ENCODE measurements around the gene SLC22A5.
"Not testable (repeated sequence)": the region's sequence is repeated elsewhere in the genome, so short reads cannot be mapped to it uniquely, and the experiment has no call there.

Gene SLC22A5

GRCh38 chr5:132387640-132388117 lies 18.2 kb downstream of the SLC22A5 start:
- no peak for DNase-seq (ENCODE audit: low read depth in 2 of 2)

GRCh38 chr5:132388244-132389050 lies 18.9 kb downstream of the SLC22A5 start:
- DNase-seq (ENCODE audit: low read depth in 2 of 2), result no peak

DNA sequence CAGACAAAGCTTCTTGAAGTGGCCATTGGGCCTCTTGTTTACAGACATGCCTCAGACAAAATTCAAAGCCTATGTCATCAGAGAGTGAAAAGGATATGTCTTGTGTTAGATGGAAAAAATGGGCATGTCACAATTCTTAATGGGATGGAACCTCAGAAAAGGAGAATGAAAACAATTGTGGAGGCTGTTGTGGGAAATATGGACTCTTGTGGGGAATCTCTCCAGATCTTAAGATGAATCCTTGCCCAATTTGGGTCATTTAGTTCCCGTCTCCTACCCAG lies 19.5 kb downstream of the SLC22A5 start:
- no peak for DNase-seq (ENCODE audit: low read depth in 2 of 2)

DNA sequence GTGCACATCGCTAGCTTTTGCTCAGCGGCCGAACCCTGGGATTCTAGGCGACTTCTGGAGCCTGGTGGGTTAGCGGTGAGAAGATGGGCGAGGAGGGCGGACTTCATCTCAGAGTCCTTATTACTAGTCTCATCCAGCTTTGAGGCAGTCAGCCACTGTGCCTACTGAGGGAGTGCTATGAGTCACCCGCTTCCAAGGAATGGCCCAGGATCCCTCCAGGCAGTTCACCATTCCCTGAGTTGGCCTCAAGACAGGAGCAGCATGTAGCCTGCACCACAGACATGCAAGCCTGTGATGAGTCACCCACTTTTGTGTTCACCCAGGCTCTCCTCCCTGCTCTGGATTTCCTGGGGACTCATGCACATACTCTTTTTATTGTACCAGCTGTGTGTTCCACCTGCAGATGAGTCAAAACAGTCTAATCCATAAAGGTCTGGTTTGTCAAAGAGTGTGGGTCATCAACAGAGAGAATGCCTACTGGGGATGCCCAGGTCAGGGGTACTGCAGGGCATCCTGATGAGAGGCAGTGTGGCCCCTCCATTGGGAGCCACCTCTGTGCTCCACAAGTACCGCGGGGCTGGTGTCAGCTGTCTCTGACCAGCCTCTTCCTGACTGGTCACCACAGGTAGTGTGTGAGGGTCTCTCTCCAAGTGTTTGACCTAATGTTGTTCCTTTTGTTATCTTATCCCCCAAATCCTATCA lies 20.2 kb downstream of the SLC22A5 start:
- no peak for DNase-seq (ENCODE audit: low read depth in 2 of 2)

DNA sequence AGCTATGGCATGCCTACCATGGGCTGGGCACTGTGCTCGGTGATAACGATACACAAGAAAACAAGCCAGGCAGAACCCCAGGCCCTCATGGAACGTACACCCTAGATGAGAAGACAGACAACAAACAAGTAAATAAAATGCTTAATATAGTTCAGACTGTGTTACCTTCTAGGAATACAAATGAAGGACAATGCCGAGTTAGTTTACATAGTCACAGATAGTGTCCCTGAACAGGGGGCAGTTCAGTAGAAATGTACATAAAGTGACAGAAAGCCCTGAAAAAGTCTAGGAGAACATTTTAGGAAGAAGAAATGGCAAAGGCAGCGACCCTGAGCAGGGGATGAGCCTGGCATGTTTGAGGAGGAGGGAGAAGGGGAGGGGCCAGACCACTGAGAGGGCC lies 21.7 kb downstream of the SLC22A5 start:
- DNase-seq (ENCODE audit: low read depth in 2 of 2), result no peak

- no peak for DNase-seq (ENCODE audit: low read depth in 2 of 2)
Observed at GRCh38 chr5:132391870-132392269, 22.4 kb downstream of the SLC22A5 start.

GRCh38 chr5:132392411-132392810 lies 22.9 kb downstream of the SLC22A5 start:
- no peak for DNase-seq (ENCODE audit: low read depth in 2 of 2)

DNA sequence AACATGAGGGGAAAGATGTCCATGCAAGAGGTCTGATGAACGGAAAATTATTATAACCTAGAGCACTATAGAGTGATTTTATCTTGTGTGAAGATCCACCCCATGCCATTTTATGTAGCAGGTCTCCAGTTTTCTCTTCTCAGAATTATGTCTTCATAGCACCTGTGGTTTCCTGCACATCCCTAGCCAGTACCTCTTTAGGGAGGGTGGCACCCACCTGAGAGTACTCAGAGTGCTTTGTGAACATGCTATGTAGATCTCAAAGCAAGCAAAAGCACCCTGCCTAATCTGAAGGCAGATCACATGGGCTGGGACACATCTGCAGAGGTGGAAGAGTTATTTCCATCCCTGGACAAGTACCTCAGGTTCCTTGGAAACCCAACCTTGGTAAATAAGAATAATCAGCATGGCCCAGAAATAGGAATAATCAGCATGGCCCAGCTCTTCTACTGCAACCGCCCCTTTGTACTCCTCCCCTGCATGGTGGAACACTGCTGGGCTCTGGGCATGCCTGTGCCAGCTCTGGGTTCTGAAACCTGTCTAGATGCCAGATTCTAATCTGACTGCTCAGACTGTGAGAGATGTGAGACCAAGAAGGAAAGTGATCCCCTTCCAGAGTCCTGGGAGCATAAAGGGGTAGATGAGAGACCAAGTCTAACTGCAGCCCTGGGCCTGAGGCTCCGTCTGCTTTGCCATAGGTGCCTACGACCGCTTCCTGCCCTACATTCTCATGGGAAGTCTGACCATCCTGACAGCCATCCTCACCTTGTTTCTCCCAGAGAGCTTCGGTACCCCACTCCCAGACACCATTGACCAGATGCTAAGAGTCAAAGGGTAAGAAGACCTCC lies 23.7 kb downstream of the SLC22A5 start:
- no peak for DNase-seq (ENCODE audit: low read depth in 2 of 2)

DNA sequence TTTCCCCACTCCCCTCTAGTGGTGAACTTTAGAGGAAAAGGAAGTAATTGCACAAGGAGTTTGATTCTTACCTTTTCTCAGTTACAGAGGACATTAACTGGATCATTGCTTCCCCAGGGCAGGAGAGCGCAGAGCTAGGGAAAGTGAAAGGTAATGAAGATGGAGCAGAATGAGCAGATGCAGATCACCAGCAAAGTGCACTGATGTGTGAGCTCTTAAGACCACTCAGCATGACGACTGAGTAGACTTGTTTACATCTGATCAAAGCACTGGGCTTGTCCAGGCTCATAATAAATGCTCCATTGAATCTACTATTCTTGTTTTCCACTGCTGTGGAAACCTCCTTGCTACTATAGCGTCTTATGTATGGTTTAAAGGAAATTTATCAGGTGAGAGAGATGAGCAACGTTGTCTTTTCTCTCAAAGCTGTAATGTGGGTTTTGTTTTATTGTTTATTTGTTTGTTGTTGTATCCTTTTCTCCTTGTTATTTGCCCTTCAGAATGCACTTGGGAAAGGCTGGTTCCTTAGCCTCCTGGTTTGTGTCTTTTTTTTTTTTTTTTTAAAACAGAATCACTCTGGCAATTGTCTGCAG lies 25.3 kb downstream of the SLC22A5 start:
- no peak for DNase-seq (ENCODE audit: low read depth in 2 of 2)

GRCh38 chr5:132396589-132397031 lies 27.1 kb downstream of the SLC22A5 start:
- DNase-seq (ENCODE audit: low read depth in 2 of 2), result no peak

GRCh38 chr5:132397224-132397623 lies 27.7 kb downstream of the SLC22A5 start:
- DNase-seq (ENCODE audit: low read depth in 2 of 2), result no peak

DNA sequence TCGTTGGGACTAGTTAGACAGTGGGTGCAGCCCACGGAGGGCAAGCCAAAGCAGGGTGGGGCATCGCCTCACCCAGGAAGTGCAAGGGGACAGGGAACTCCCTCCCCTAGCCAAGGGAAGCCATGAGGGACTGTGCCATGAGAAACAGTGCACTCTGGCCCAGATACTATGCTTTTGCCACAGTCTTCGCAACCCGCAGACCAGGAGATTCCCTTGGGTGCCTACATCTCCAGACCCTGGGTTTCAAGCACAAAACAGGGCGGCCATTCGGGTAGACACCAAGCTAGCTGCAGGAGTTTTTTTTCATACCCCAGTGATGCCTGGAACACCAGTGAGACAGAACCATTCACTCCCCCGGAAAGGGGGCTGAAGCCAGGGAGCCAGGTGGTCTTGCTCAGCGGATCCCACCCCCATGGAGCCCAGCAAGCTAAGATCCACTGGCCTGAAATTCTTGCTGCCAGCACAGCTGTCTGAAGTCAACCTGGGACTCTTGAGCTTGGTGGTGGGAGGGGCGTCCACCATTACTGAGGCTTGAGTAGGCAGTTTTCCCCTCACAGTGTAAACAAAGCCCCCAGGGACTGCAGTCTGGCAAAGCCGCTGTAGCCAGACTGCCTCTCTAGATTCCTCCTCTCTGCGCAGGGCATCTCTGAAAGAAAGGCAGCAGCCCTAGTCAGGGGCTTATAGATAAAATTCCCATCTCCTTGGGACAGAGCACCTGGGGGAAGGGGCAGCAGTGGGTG lies 28.6 kb downstream of the SLC22A5 start:
- DNase-seq (ENCODE audit: low read depth in 2 of 2), result not testable (repeated sequence)

- DNase-seq (ENCODE audit: low read depth in 2 of 2), result not testable (repeated sequence)
Observed at GRCh38 chr5:132404041-132404440, 34.5 kb downstream of the SLC22A5 start.

DNA sequence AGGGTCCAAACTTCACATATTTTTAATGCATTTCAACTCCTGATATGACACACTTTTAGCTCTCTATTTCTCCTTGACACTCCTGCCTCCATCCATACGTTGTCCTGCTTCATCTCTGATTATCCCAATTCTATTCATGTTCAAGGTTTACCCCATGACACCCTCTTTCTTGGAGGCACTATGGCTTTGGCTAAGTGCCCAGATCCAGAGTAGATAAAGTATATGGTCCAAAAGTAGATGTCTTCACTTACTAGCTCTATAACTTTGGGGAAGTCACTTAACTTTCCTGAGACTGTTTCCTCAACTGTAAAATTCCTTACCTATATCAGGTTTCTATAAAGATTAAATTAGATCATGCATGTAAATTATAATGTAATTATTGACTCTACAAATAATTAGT lies 36.1 kb downstream of the SLC22A5 start:
- DNase-seq (ENCODE audit: low read depth in 2 of 2), result no peak

DNA sequence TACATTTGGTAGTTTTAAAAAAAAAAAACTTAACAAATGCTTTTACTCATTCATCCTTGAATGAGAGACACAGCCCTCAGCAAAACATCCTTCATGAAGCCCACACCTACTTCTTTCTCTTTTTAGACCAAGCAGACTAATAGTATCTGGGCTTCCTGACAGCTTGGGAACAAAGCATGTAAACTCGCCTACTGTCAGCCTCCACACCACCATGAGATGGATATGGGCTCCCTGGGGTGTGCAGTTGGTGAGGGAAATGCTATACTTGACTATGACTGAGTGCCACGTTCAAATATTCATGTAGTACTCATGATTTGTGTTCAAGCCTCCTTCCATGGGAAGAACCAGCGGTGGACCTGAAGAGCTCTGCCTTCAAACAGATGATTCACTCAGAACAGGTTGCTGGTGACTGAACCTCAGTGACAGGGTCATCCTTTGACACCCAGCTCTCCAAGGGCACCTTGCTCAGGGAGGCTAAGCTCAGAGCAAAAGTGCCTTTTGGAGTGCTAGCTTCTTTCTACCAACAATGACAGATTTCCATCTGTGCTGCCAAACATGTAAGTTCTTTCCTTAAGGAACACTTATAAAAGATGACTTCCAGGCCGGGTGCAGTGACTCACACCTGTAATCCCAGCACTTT lies 36.8 kb downstream of the SLC22A5 start:
- no peak for DNase-seq (ENCODE audit: low read depth in 2 of 2)

DNA sequence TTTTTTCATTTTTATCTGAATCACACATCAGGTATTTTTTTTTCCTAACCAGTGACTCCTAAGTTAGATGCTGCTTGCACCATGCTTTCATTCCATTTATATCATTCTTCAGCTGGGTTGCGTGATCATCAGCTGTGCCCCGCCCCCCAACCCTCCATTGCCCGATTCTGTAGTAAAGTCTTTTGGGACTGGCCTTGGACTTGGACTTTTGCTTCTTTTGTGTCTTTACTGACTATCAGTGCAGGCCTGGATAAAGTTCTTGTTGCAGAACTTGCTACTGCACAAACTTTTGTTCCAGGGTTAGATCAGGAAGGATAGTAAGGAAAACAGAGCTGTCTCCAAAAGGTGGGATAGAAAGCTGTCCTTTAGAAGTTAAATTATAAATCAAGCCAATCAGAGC lies 38.5 kb downstream of the SLC22A5 start:
- no peak for DNase-seq (ENCODE audit: low read depth in 2 of 2)

- DNase-seq (ENCODE audit: low read depth in 2 of 2), result no peak
Observed at GRCh38 chr5:132408456-132408855, 38.9 kb downstream of the SLC22A5 start.

DNA sequence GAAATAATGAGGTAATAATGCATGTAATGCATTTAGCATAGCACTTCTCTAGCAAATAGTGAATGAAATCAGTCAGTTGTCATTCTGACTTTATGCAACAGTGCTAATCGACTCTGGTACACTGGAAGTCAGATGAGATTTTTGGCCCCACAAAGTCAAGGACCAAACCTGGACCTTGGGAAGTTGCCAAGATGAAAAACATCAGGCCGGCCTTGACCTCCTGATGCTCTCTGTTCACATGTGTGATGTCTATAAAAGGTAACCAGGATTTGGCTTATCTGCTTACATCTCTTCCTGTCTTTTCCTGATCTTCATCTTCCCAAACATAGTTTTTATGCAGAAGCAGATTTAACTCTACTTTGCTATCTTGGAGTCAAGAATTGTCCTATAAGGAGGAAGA lies 39.5 kb downstream of the SLC22A5 start:
- DNase-seq (ENCODE audit: low read depth in 2 of 2), result no peak

DNA sequence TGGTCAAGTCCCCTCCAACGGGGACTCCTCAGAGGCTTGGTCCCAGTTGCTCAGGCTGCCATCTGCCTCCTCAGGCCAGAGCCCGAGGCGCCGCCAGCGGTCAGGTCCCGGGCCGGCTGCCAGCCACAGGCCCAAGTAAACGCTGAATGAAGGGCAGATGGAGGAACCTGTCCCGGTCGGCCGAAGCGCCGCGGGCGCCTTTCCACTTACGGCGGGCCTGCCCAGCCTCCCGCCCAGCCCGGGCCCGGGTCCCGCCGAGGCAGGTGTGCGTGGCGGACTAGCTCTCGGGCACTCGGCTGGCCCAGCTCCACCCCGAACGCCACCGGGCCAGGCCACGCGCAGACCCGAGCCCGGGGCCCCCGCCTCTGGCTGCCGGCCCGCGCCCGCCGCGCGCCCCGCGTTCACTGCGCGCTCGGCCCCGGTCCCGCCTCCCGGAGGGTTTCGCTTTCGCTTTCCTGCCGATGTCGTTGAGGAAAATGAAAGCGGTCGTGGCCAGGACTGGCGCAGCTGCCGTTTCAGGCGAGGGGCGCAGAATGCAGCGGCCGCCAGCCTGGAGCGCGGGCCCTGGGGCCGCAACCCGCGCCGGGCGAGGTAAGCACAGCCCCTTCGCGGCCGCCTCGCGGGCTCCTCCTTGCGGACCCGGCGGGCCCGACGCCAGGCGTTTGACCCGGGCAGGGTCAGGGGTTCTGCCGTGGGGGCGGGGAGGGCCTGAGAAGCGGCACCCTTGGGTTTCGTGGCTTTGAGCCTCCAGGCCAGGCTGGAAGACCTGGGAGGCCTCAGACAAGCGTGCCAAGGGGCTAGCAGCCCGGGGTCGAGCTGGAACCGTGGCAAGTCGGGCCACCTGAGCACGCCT lies 41.2 kb downstream of the SLC22A5 start:
- DNase-seq (ENCODE audit: low read depth in 2 of 2), result peak; percentile 72
